GM18909 (cell line): ENCODE results near the gene MORN5.

Experiments used
- ATAC-seq: cut with Tn5 transposase; IDR thresholded peaks from one replicate; pipeline ENCODE4 v1.9.1; 2021; ENCODE audit warnings: mild to moderate bottlenecking; ENCODE audit not compliant: unreplicated experiment, poor library complexity

MORN5 gene

DNA sequence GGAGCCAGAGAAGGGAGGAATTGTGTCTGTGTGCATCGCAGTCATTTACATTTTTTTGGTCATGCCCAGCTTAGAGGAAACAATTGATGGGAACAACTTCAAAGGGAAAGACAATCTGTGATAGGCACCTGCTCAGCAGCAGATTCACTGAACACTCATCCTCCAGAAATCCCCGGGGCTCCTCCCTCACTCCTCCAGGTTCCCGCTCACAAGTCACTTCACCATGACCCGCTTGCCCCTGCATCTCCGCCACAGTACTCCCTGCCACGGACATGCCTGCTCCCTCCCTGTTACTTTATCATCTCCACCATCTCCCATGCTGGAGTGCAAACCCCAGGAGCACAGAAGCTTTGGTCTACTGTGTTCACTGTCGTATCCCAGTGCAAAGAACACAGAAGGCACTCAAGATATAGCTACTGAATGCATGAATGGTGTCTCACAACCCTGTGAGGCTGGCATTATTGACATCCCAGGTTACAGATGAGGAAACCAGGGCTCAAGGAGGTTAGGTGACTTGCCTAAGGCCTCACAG, 52.8 kb downstream of the MORN5 start:
- ATAC-seq = no peak

DNA sequence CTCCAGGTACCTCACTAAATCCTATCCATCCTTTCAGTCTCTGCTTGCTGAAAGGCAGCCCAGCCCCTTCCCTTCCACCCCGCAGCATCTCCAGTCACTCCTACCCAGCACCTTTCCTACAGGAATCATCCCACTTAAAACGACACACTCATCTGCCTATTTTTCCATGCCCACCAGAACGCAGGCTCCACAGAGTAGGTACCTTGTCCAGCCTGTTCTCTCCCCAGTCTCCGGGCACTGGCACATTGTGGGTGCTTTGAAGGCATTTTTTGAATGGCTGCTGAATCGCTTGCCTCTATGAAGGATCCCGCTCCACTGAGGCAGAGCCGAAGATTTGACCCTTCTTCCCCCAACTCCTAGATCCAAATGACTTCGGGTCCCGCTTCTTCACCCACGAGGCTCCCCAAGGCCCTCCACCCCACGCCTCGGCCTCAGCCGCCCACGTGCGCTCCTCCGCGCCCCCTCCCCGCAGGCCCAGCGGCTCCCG, 53.4 kb downstream of the MORN5 start:
- ATAC-seq = no peak

DNA sequence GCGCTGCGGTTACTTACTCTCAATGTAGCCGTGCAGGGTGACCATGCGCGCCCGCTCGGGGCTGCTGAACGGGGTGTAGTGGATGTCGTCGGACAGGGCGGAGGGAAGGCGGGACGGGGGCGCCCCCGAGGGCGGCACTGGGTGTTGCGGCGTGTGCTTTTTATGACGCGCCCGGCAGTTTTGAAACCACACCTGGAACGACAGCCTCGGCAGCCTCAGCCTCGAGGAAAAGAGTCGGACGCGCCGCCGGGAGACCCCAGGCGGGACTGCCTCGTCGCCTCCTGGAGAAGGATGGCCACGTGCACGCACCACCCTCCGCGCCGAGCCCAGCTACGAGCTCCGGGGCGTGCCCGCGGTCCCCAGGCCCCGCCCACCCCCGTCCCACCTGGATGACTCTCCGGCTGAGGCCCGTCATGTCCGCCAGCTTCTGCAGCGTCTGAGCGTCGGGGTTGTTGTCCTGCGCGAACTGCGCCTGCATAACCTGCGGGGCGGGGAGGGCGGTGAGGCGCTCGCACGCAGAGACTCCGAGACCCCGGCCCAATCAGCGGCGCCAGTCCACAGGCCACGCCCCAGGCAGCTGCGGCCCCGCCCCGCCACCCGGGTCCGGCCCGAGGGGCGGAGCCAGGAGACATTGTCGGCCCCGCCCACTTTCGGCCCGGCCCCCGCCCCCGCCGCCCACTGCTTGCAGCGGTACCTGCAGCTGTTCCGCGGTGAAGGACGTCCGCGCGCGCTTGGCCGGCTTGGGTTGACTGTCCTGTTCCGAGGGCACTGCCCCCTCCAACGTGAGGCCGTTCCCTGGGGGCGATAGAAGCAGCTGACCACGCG, 54.1 kb downstream of the MORN5 start:
- ATAC-seq = no peak

DNA sequence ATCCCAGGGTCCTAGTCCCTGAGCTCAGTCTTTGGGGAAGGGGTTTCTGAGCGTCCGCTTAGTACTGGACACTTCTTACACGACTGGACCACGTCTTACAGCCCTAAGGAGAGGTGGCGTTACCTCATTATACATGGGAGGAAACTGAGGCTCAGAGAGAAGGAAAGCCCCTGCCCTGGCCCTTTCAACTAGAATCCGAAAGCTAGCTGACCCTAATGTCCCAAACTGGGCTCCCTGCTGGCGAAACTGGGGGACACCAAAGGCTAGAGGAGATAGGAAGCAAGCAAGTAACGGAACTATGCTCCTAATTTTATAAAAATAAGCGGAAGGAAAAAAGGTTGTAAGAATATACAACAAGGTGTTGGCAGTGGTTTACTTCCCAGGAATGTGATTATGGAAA, 54.8 kb downstream of the MORN5 start:
- no peak for ATAC-seq

DNA sequence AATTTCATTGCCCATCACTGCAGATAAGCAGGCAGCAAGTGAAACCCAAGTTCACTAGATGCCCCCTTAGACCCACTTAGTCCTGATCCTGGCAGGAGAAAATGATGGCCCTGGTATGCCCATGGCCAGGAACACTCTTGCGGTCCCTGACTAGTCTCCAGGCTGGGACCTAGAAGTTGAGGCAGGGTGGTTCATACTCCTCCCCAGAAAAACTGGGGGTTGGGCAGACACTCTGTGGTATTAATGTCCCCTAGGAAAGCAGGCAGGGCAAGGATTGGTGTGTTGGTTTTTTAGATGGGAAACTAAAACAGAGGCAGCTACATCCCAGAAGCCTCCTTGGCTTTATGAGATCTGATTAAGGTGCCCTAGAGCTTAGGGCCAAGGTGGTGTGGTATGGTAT, 56.0 kb downstream of the MORN5 start:
- no peak for ATAC-seq

DNA sequence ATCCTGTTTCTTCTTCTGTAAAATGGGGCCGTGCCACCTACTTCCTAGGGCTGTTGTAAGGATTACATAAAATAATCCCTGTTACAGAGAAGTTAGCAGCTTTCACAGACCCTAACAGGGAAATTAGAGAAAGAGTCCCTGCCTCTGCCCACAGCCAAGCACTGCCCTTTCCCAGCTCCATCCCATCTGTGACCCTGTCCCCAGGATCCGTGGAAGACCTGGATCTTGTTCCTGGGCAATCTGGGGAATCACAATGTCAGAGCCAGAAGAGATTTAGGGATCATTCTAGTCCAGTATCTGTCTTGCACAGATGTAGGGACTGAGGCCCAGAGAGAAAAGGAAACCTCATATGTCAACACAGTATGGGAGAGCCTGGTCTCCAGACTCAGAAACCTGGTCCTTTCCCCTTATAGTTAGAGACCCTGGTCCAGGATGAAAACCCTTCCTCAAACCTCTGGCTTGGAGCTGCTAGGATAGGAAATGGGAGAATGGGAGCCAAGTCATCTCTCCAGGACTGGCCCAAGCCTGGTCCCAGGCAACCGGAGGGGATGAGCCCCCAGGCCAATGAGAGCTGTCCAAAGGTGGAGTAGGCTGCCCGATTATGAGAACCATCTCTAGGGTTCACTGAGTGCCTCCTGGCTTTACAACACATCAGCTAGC, 56.6 kb downstream of the MORN5 start:
- ATAC-seq = no peak

DNA sequence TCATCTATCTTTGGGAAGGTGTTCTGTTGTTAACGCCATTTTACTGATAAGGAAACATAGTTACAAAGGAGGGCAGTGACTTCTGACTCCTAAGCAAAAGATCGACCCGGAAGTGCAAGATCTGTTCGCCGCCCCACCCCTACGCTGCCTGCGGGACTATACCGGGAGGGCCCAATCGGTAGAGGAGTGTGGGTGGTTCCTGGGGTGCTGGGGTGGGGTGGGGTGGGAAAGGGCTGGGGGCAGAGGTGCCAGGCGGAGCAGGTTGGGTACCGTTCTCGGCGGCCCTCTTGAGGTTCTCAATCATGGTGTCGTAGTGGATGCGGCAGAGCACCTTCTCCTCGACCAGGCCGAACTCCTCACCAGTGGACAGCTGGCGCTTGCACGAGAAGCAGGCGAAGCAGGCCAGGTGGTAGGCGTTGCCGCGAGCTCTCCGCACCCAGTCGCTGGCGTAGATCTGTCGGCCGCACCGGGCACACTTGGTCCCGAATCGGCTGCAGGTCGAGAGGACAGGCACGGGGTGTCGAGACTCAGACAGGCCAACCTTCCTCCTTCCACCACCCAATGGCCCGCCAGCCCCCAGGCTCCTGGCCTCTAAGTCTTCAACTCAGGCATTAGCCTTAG, 57.2 kb downstream of the MORN5 start:
- ATAC-seq = no peak

DNA sequence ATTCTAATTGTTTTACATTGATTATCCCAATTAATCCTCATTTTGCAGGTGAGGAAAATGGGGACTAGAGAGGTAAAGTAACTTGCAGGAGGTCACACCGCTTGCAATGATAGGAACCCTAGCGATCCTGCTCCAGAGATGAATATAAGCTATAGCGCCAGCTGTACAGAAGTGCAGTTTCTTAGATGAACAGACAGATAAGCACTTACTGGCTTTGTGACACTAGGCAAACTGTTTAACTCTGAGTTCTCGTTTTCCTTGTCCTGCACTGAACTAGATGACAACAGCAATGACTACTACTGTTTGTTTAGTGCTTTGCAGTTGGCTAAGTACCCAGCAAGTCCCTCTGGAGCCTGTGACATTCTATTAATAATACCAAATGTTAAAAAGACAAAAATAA, 57.9 kb downstream of the MORN5 start:
- no peak for ATAC-seq

DNA sequence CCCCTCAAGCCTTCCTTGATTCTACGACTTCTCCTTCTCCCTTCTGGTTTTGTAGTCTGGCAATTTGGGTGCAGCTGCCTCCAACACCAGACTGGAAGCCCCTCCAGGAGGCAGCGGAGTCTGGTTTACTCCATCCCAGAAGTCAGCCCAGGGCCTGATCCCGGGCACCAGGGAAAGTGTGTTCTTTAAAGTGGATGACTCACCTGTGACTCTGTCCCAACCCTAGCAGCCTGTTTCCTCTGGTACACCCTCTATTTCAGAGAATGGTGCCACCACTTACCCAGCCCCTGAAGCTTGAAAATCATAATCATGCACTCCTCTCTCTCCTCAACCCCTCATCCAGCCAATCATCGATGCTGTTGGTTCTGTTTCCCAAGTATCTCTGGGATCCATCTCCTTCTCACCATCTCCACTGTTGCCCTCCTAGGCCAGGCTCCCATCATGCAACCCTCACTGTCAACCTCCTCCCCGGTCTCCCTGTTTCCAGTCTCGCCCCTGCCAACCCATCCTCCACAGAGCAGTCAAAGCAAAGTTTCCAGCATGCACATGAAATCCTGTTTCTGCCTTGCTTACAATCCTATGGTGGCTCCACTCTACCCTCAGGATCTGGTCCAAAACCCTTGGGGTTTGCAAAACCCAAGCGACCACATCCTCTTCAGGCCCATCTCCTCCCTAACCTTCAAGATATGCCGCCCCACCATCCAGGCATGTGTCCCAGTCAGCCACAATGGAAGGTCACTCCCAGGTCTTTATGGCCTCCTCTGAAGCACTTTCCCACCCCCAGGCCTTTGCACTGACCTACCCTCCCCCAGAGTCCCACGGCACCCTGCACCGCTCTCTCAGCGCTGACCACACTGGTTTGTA, 58.6 kb downstream of the MORN5 start:
- ATAC-seq = no peak

DNA sequence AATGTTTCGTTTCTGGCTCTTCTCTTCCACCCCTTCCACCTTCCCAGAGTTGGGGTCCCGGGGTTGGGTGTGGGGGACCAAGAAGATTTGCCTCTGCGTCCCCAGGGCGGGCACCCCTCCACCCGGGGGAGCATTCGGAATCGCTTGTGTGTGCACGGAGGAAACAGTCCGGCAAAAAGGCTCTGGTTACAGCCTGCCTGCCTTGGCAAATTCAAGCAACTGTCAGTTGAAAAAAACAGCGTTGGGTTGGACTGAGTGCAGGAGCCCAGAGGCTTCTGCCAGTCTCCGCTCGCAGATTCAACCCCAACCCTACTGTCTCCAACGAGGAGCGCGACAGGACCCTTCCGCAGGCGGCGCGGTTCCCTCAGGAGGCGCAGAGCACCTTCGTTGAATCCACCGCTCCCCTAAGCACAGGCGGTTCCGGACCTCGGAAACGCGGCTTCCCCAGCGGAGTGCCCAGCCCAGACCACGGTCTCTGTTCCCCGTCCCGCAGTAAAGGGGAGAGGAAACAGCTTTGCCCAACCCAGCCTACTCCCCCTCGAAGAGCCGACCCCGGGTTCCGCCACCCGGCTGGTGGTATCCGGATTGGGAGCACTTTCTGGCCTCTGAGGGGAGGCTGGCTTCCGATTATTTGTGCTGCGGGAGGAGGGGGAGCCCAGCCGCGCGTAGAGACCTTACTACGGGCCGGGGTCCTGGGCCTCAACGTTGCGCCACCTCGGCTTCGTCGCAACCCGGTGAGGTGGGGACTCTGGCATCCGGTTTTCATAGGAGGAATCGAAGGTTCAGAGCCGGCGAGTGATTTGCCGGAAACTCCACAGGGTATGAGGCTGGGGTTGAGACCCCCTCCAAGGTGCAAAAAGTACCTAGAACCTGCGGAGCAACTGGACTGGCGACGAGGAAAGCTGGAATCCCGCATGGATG, 59.5 kb downstream of the MORN5 start:
- no peak for ATAC-seq

DNA sequence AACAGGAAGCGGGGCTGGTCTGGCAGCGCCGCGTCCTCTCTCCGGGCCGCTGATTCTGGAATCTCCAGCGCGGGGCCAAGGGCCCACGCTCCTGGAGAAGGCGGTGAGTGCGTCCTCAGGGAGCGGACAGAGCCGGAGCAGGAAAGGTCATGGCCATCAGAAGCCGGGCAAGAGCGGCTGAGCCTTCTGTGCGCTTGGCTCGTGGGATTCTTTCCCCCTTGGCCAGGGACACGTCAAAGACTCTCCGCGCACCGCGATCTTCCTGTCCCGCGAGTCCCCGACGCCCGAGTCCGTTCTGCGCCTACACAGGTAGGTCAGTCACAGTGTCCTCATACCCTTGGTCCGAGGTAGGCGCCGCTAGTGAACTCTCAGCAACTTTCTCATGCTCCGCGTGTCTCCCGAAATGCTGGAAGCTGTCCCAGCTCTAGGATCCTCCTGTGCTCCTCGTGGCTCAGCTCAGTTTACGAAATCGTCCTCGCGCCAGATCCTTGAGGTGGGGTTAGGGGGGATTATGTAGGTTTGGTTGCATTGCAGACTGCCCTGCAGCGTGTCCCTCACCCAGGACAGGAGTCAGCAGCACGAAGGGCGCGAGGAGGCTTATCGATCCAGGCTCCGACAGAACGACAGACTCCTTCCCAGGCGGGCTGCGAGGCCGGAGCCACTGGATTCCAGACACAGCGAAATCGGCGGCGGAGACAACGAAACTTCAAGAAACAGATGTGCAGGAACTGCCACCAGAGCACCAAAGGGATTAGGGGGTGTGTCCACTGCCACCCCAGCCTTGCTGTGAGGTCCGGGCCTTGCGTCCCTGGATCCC, 60.4 kb downstream of the MORN5 start:
- ATAC-seq = no peak

DNA sequence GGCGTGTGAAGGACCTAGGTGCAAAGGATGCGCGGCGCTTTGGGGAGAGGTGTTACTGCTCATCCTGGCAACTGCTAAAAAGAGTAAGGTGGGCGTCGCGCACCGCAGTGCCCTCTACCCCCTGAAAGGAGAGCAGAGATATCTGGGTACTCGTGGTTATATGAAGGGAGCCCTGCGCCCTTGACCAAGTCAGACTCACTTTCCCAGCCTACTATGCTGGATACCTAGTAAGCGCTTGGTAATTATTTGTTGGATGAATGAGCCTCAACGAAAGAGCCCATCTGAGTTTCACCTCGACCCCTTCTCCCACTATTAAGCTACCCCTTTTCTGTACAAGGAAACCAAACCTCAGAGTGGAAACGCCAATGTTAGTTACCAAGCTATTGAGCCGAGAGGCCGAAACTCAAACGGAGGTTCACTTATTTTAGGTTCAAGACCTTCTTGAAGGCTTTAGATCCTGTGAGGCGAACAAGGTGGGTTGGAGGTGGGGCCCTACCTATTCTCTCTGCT, 61.0 kb downstream of the MORN5 start:
- ATAC-seq = no peak

DNA sequence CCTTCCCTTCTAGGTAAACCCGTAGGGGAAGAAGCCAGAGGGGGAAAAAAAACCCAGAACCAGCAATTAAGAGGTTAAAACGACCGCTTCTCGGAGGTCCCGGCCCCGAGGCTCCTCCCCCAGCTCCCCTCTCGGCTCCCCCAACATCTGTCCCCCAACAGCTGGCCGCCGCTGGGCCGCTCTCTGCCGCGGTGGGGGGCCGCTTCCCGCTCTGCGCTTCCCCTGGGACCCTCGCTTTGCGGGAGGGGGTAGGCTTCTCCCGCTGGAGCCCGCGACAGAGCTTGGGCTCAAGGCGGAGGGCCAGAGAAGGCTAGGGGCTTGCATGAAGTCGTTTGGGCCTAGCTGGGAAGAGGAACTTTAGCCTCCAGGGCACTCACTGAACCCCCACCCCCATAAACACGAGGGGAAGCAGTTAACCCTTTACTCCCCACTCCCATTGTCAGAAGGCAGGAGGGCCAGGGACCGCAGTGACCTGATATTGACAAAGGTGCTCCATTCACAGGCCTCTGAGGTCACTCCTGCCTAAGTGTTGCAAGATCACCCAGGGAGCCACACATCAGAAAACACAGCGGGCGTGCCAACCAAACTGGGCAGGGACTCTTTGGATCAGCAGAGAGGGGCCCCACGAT, 61.6 kb downstream of the MORN5 start:
- no peak for ATAC-seq

DNA sequence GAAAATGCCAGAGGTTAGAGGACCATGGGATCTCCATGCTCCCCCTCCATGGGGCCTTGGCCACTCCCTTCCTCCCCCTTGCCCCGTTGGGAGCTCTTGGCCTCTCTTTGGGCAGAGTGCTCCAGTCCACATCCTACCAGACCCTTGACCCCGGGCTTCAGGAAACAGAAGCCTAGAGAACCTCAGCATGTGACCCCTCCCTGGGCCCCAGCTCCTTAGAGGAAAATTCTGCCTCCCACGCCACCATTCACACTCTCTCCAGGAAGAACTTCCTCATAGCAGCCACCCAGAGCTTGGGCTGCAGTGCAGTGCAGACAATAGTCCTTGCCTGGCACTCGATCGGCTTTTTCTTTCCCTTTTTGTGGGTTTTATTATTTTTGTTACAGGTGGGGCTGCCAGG, 63.1 kb downstream of the MORN5 start:
- ATAC-seq = no peak

DNA sequence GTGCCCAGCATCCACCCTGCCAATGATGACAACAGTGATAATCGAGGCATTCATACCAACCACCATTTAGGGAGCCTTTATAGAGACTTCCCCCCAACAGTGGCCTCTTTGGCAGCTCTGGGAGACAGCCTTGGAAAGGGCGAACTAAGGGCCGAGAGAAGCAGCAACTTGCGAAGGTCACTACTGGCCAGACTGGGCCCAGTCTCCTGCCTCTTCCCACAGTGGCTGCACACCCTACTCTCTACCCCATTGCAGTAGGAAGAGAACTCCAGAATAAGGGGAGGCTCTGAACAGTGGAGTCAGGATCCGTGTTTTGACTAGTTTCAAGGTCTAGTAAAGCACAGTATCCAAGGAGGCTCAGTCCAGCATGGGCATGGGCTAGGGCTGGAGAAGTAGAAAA, 63.7 kb downstream of the MORN5 start:
- no peak for ATAC-seq

DNA sequence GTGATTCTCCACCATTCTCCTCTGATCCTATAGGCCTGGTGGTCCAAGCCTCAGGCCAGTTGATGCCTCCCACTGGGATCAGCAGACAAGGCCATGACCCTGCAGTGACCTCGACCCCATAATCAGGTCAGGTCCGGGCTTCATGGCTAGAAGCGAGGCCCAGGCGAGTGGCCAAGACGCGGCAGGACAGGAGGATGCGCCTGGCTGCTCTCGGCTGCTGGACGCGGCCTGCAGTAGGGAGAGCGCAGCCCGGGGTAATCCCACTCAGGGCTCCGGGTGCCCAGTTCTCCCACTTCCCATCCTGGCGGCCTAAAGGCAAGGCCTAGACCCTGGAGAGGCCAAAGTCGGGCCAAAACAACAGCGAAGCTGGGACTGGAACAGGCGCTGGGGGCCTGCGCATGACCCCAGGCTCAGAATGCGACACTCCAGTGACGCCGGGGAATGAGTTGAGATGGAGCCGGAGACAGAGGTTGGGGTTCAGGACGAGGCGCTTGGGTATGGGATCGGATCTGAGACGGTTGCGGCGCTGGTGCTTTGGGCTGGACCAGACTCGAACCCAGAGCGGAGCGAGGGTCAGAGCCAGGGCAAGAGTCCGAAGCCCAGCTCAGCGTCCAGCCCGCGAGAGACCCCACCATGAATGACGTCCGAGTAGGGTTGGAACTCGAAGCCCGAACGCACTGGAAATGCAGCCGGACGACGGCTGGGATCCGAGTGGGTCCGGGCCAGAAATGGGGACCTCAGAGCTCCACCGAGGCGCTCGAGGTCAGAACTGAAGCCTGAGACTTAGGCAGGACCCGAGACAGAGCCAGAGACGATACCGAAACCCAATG, 65.8 kb downstream of the MORN5 start:
- ATAC-seq = no peak
